H1 (cell line): ENCODE results near the gene ZIC5. TPM values are rescaled to one million over a fixed set of nuclear protein-coding genes. Genes with fewer than 3 reads are reported as not detected.

Experiments
- CTBP2 ChIP-seq: IDR thresholded peaks from 2 replicates; pipeline ENCODE4 v1.7.0; 2011; ENCODE audit warnings: borderline replicate concordance, mild to moderate bottlenecking, moderate library complexity, mixed read lengths, low read length; ENCODE audit not compliant: insufficient read depth, insufficient read length
- KDM4A ChIP-seq: IDR thresholded peaks from one replicate; pipeline ENCODE4 v1.7.1; 2012; ENCODE audit warnings: low read depth, mild to moderate bottlenecking, moderate library complexity, low read length, inconsistent platforms; ENCODE audit not compliant: severe bottlenecking
- RBBP5 ChIP-seq: IDR thresholded peaks from 2 replicates; pipeline ENCODE4 v1.7.1; 2012; ENCODE audit warnings: low read depth, mild to moderate bottlenecking, inconsistent platforms, low read length, moderate library complexity, borderline replicate concordance
- RFX5 ChIP-seq: IDR thresholded peaks from 2 replicates; pipeline ENCODE4 v1.6.1; 2011; ENCODE audit warnings: low read depth, low read length, improper control_type of control experiment, borderline replicate concordance
- SIN3A ChIP-seq, 2 experiments: IDR thresholded peaks in 1 of 2; conservative IDR thresholded peaks in 1 of 2; 2 replicates each; pipeline ENCODE4 v1.6.1; 2011 to 2012; ENCODE audit warnings: low read length in 2 of 2, improper control_type of control experiment in 1 of 2, low read depth in 1 of 2, mild to moderate bottlenecking in 1 of 2
- TEAD4 ChIP-seq: IDR thresholded peaks from 2 replicates; pipeline ENCODE4 v1.6.1; 2012; ENCODE audit warnings: low read depth, low read length, inconsistent platforms, mixed read lengths
- polyA plus RNA-seq, 7 experiments: library from polyadenylated mRNA; depleted of rRNA in 3 of 7; stranded (reverse) in 5 of 7; unstranded in 2 of 7; fragments of >200 nt in 5 of 7; fragments of 200-250 nt in 2 of 7; gene quantifications; 1 replicate in 5 of 7; 2 replicates in 1 of 7; 4 replicates in 1 of 7; pipeline versions ENCODE4 v1.2.1 to v1.2.3, GENCODE V29; 2011 to 2013; ENCODE audit warnings: missing spikeins in 2 of 7, mixed read lengths in 2 of 7
- total RNA-seq: library from RNA; stranded (reverse); fragmentation: NEBNext Ultra II Directional; extraction: Animal tissue kit (Norgen Biotek cat#: 25700); gene quantifications from 2 replicates; pipeline ENCODE4 v1.2.1, GENCODE V29; 2021
- TF ChIP-seq, protein P1 (sequence below): IDR thresholded peaks from 2 replicates; pipeline ENCODE4 v1.6.1; 2011; ENCODE audit warnings: low read depth, mild to moderate bottlenecking, low read length; ENCODE audit not compliant: insufficient read depth

The ZIC5 gene
- total and polyA plus RNA-seq, 2 of the 8 experiments (the other 6 are each of a cell fraction or from before 2014, with no cell fraction given) = 14.2 to 52.7 TPM

DNA sequence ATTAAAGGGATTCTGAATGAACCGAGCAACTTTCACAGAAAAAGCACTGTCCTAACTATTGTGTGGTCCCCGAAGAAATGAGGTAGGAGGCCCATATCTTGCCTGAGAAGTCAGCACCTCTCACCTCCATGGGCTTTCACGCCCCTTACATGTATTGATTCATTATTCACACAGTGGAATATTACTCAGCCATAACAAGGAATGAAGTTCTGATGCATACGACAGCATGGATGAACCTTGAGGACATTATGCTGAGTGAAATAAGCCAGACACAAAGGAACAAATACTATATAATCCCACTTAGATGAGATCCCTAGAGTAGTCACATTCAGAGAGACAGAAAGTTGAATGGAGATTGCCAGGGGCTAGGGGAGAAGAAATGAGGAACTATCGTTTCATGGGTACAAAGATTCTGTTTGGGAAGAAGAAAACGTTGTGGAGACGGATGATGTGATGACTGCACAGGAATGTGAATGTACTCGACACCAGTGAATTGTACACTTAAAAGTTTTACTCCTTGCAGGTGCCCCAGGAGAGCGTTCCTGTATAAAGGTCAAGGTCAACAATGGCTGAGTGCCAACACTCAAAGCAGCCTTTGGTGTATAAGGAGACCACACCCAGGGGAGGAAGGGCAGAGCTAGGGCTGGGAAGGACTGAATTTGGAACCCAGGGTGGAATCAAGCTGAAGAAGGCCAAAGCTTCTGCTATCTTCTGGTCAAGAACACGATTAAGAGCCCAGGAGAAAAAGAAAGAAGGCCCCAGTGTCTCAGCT, 22.5 kb downstream of the ZIC5 start (continued):
- TF ChIP-seq KDM4A = no peak
- no peak for TF ChIP-seq CTBP2
- TF ChIP-seq, protein P1, sequence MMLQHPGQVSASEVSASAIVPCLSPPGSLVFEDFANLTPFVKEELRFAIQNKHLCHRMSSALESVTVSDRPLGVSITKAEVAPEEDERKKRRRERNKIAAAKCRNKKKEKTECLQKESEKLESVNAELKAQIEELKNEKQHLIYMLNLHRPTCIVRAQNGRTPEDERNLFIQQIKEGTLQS = no peak
- TF ChIP-seq RFX5 = no peak
- no peak for TF ChIP-seq RBBP5
- TF ChIP-seq SIN3A (conservative IDR thresholded peaks at IDR 0.05 in 1 of 2, IDR thresholded peaks at IDR 0.05 in 1 of 2; ENCODE audit: low read depth in 1 of 2, low read length in 2 of 2) = no peak
- TF ChIP-seq TEAD4 = no peak
